HK-2 (cell line): ENCODE results near the gene CNTNAP2.

Source experiments
- DNase-seq: peaks from one replicate; pipeline ENCODE4 v3.0.0-alpha.2; 2018; ENCODE audit not compliant: unreplicated experiment

Gene CNTNAP2

DNA sequence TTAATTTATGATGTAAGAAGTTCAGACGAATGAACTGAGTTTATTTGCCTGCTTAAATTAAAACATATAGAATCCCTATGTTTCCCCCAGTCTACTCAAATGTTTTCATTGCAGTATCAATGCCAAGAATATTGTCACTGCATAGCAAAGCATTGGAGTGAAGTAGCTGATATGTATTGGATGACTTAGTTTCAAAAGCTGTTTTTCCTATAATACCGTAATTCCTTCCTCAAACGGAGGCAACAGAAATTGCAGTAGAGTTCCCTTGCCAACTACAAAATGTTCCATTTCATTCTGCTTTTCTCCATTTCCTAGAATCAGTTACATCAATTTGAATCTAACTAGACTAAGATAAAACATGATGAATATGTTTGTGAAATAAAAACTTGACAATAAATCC, 174.1 kb downstream of the CNTNAP2 start:
- DNase-seq = no peak

GRCh38 chr7:146291900-146292299, 175.3 kb downstream of the CNTNAP2 start:
- no peak for DNase-seq

DNA sequence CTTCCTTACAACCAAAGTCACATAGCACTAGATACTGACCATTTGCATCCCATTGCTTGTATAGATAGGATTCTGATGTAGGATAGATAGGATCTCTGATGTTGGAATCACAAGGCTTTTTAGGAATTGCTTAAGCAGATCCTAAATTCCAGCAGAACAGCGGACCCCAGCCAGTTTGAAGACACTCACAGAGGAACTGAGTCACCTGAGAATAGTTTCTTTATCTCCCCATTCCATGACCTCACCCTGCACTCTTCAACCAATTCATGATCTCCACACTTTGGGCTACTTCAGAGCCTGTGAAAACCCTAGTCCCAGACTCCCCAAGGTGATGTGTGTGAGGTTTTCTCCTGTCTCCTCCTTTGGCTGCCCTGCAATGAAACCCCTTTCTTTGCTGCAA, 179.4 kb downstream of the CNTNAP2 start:
- DNase-seq = no peak

DNA sequence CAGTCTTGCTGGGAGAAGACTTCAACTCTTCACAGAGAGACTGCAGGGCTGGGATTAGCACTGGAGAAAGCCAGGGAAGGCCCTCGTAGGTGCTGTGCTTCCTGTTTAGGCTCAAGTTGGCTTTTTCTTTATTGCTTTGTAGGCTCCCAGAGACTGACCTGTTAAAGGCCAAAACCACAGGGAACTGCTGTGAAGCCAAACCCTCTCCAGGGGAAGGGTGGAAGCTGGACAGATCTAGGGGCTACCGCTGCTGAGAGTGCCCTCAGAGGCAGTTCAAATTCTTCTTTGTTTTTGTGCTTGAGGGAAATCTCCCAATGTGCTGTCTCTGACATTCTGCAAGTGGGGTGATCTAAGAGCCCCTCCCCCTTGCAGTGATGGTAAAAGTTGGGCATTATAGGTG, 198.4 kb downstream of the CNTNAP2 start:
- DNase-seq = no peak

GRCh38 chr7:146319629-146320028, 203.0 kb downstream of the CNTNAP2 start:
- DNase-seq = no peak

GRCh38 chr7:146321301-146321700, 204.7 kb downstream of the CNTNAP2 start:
- no peak for DNase-seq

DNA sequence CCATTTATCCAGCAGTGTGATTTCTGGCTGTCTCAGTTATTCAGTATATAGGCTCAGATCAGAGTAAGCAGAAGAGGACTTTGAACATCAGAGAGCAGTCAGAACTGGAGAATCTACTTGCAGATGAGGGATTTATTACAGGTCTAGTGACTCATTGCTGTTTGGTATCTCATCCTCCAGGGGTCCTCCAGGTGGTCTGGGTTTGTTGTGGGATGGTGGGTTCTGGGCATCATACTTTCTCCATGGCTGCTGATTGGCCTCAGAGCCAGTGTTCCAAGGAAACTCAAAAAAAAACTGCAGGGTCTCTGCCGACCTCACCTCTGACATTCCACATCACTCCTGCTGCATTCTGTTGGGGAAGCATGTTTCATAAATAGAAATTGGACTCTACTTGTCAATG, 214.8 kb downstream of the CNTNAP2 start:
- no peak for DNase-seq

DNA sequence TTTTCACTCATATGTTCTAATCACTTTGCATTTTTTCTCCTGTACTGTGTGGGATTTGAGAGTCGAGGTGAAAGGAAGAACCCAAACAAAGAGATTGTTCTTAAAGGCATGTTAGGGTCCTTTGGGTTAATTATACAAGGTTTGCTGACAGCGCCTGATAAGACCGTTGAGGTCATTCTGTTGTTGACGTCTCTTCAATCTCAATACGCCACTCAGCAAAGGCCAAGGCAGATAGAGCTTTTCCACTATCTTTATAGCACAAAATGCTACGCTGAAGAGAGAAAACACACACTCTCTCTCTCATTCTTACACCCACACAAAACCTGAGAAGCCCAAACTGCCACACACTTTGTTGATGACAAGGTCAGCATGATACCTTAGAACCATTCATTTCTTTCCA, 228.7 kb downstream of the CNTNAP2 start:
- DNase-seq = no peak

DNA sequence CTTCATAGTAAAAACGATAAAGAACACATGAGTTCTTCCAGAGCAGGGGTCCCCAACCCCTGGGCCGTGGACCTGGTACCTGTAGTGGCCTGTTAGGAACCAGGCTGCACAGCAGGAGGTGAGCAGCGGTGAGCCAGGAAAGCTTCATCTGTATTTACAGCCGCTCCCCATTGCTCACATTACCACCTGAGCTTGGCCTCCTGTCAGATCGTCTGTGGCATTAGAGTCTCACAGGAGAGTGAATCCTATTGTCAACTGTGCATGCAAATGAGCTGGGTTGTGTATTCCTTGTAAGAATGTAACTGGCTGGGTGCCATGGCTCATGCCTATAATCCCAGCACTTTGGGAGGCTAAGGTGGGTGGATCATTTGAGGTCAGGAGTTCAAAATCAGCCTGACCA, 229.5 kb downstream of the CNTNAP2 start:
- no peak for DNase-seq

DNA sequence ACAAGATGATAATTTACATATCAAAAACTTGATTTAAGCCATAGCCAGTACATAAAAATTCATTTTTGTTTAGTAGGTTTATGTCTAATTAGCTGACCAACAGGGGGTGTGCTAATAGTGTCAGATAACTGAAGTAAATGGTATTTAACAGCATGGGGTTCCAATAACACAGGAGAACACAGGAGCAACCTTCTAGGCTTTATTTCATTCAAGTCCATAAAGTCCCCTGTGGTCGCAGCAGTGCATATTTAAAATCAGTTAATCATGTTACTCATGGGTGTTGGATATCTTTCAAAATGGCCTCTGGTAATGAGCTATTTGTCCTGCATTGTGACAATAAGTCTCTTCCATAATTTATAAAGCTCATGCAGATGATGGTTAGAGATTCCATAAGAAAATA, 238.6 kb downstream of the CNTNAP2 start:
- no peak for DNase-seq

DNA sequence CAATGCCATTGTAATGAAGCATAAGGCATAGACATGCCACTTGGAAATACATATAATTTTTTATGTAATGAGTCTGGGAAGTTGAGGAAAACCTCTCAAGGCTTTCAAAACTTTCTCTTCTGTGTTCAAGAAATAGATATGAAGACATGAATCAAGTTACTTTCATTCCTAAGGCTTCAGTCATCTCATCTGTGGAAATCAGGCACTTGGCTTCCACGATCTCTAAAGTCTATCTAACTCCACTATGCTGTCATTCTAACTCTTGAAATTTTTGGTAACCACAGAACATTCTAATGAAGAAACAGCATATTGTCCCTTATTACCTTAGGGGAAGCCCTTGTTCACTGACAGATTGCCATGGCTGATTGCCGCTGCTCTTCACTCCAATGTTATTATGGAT, 242.6 kb downstream of the CNTNAP2 start:
- DNase-seq = no peak

- no peak for DNase-seq
Measured at GRCh38 chr7:146366938-146367337, 250.3 kb downstream of the CNTNAP2 start.

DNA sequence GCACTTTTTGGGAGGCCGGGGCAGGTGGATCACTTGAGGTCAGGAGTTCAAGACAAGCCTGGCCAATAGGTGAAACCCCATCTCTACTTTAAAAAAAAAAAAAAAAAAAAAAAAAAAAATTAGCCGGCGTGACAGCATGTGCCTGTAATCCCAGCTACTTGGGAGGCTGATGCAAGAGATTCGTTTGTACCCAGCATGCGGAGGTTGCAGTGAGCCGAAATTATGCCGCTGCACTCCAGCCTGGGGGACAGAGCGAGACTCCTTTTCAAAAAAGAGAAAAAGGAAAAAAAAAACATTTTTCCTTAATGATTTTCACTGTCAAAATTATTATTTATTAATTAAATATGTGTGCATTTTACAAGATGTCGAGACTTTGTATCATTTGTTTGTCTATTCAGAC, 253.6 kb downstream of the CNTNAP2 start:
- DNase-seq = no peak

- no peak for DNase-seq
Measured at GRCh38 chr7:146375170-146375569, 258.6 kb downstream of the CNTNAP2 start.

GRCh38 chr7:146378196-146378595, 261.6 kb downstream of the CNTNAP2 start:
- no peak for DNase-seq

DNA sequence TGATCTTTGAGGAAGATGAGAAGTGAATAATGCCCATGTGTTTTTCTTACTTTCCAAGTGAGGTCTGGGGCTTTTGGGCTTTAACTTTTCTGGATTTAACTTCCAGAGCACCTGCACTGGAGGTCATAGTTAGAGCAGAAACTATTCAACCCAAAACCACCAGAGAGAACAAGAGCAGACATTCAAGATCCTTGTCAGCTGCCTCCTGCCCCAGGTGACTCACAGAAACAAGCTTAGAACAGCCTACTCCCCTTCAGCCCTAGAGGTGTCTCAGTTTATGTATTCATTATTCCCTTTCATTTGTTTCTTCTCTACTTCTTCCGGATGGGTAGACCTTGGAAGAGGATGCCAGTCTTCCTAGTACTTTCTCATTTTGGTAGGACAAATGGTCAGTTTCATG, 270.5 kb downstream of the CNTNAP2 start:
- no peak for DNase-seq

GRCh38 chr7:146388928-146389327, 272.3 kb downstream of the CNTNAP2 start:
- no peak for DNase-seq

DNA sequence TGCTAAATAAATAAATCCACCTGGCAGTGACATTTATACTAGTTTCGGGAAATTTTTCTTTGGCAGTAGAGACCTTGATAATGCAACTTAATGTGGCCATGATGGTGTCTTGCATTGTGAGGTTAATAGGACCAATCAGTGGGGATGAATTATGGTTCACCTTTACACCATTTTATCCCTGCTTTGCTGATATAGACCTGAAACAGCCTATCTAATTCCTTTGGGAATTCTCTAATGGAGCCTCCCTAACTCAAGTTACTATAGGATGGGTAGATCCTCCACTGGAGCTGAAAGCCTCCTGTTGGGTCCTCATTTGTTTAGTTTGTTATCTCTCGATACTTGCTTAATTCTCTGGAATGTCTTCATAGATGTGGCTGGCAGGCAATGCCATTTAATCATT, 276.7 kb downstream of the CNTNAP2 start:
- no peak for DNase-seq

DNA sequence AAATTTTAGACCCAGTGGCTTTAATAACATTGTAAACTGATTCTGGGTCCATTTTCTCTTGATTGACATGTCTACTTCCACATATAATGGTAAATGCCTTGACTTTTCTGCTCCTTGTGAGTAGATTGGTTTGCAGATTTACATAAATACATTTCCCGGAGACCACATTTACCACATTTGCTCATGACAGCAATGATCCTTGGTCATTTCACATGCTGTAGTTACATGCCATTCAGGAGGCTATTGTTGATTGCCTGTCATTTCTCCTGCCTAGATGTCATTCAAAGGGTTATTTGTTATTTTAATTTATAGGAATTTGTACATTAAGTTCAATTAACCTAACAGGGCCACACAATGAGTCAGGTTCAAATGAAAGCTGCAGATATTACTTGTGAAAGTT, 280.5 kb downstream of the CNTNAP2 start:
- DNase-seq = no peak

DNA sequence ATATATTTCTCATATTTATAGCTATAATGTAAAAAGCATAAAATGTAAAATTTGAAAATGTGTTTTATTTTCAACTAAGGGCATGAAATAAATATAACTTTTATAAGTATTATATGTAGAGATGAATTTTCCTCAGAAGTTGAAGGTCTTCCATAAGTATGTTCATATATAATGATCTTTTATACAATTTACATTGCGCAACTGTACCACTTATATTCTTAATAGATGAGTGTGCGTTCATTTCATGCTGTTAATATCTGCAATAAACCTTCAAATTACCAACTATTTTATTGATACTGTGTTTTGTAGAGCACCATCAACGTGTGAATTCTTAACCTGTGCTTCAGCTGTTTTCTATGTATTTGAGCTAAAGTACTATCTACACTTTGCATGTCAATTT, 285.3 kb downstream of the CNTNAP2 start:
- no peak for DNase-seq

- no peak for DNase-seq
Measured at GRCh38 chr7:146405737-146406136, 289.1 kb downstream of the CNTNAP2 start.

DNA sequence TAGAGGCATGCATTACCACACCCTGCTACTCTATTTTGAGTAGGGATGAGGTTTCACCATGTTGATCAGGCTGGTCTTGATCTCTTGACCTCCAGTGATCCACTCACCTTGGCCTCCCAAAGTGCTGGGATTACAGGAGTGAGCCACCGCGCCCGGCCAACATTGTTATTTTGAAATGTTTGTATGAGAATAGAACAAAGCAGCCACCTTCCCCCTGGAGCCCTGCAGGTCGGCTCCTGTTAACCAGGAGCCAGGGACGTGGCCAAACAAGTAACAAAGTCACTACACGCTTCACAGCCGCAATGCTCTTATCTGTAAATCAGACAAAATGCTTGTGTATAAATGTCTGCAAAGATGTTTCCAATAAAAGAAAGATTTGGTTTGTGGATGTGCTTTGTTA, 295.4 kb downstream of the CNTNAP2 start:
- DNase-seq = no peak

- no peak for DNase-seq
Measured at GRCh38 chr7:146412781-146413180, 296.2 kb downstream of the CNTNAP2 start.

DNA sequence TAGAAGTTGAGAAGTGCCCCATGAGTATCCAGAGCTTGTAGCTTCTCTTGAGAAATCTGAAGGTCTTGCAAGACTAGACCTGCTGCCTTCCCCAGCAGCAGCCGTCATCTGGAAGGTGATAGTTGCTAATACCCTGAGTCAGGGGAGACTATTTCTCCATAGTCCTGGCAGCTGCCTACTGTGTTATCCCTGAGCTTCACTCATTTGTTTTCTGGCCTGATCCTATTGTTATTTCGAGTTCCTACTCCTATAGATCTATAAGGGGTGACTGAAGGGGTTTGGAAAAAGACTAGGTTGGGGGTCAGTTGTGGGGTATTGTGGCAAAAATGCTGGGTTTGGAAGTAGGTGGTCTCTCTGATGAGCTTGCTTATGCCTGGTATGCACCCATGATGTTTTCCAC, 297.8 kb downstream of the CNTNAP2 start:
- DNase-seq = no peak

DNA sequence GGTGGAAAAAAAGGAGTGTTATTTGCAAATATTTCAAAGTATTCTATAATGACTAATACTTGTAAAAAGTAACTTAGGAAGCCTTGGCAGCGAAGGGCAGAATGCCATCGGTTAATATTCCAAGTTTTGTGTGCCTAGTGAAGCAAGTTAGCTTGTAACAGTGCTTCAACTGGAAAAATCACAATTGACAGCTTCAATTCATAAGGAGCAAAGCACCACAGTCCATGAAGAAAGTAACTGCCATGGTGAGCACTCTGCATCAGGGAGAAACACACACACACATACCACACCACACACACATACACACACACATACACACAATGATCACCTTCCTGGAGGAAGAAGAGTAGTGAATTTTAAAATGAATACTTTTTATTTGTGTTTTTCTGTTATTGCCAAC, 298.3 kb downstream of the CNTNAP2 start:
- DNase-seq = no peak
